T-helper 2 cell treated with Interferon-gamma antibody and Interleukin-4, amounts not matched to agents 5 μg/mL and 100 μg/mL, for 36 hours (primary cell): Measurements from ENCODE around the gene TSSK1B.
"Not testable (repeated sequence)": the region's sequence is repeated elsewhere in the genome, so short reads cannot be mapped to it uniquely, and the experiment has no call there.

ENCODE experiments used
- DNase-seq: peaks from one replicate; pipeline ENCODE4 v3.0.0; 2021; ENCODE audit warnings: low spot score
- H3K27ac Mint-ChIP-seq: one replicate; pipeline ENCODE4 v1.8.0; 2021; ENCODE audit warnings: mild to moderate bottlenecking, mixed read lengths
- H3K27me3 Mint-ChIP-seq: one replicate; pipeline ENCODE4 v1.8.0; 2021; ENCODE audit warnings: low read depth, mixed read lengths
- H3K36me3 Mint-ChIP-seq: one replicate; pipeline ENCODE4 v1.8.0; 2021; ENCODE audit warnings: low read depth, mixed read lengths
- H3K4me1 Mint-ChIP-seq: one replicate; pipeline ENCODE4 v1.8.0; 2021; ENCODE audit warnings: low read depth, mixed read lengths
- H3K4me3 Mint-ChIP-seq: one replicate; pipeline ENCODE4 v1.8.0; 2022; ENCODE audit warnings: mild to moderate bottlenecking, moderate library complexity, mixed read lengths
- H3K9me3 Mint-ChIP-seq: one replicate; pipeline ENCODE4 v1.8.0; 2021; ENCODE audit warnings: mixed read lengths

Gene TSSK1B

GRCh38 chr5:113434889-113435288 lies at the start of gene TSSK1B:
Gene TSSK1B (minus strand): TSS chr5:113434989. CDS start chr5:113434839, 150 bp downstream.
- H3K9me3 Mint-ChIP-seq = no peaks in the 10 kb centered on the region
- H3K27ac Mint-ChIP-seq = no peak within 1 kb of the TSS
- H3K36me3 Mint-ChIP-seq = no peaks in the 10 kb centered on the region
- H3K4me3 Mint-ChIP-seq = no peak within 1 kb of the TSS
- DNase-seq = no peak
- H3K4me1 Mint-ChIP-seq = no peaks in the 10 kb centered on the region
- peaks cover 12% of the 10 kb centered on the region for H3K27me3 Mint-ChIP-seq

- Mint-ChIP-seq H3K4me1 (no peaks in the 10 kb centered on the region), H3K9me3 (no peaks in the 10 kb centered on the region), H3K27ac (no peak overlapping the region), H3K4me3 (no peak overlapping the region), H3K27me3 (peaks cover 65% of the 10 kb centered on the region), H3K36me3 (no peaks in the 10 kb centered on the region)
- DNase-seq = no peak
Observed at GRCh38 chr5:113480243-113480642, 45.5 kb upstream of the TSSK1B start.

GRCh38 chr5:113478691-113479090 lies 43.9 kb upstream of the TSSK1B start:
- peaks cover 66% of the 10 kb centered on the region for H3K27me3 Mint-ChIP-seq
- H3K9me3 Mint-ChIP-seq = no peaks in the 10 kb centered on the region
- peaks cover 2% of the 10 kb centered on the region for H3K4me1 Mint-ChIP-seq
- H3K36me3 Mint-ChIP-seq = no peaks in the 10 kb centered on the region
- no peak for DNase-seq
- H3K4me3 Mint-ChIP-seq = no peak overlapping the region
- no peak overlapping the region for H3K27ac Mint-ChIP-seq

GRCh38 chr5:113474100-113474728 lies 39.4 kb upstream of the TSSK1B start:
- H3K9me3 Mint-ChIP-seq = no peaks in the 10 kb centered on the region
- peaks cover 46% of the 10 kb centered on the region for H3K27me3 Mint-ChIP-seq
- H3K27ac Mint-ChIP-seq = no peak overlapping the region
- no peak for DNase-seq
- H3K36me3 Mint-ChIP-seq = no peaks in the 10 kb centered on the region
- peaks cover 2% of the 10 kb centered on the region for H3K4me1 Mint-ChIP-seq
- H3K4me3 Mint-ChIP-seq = no peak overlapping the region

GRCh38 chr5:113463032-113463431 lies 28.2 kb upstream of the TSSK1B start:
- no peak for DNase-seq
- H3K27me3 Mint-ChIP-seq = peaks cover 16% of the 10 kb centered on the region
- H3K4me3 Mint-ChIP-seq = no peak overlapping the region
- no peak overlapping the region for H3K27ac Mint-ChIP-seq
- H3K36me3 Mint-ChIP-seq = no peaks in the 10 kb centered on the region
- no peaks in the 10 kb centered on the region for H3K9me3 Mint-ChIP-seq
- H3K4me1 Mint-ChIP-seq = no peaks in the 10 kb centered on the region

- not testable (repeated sequence) for DNase-seq, H3K4me3 Mint-ChIP-seq, H3K36me3 Mint-ChIP-seq, H3K4me1 Mint-ChIP-seq, H3K27me3 Mint-ChIP-seq, H3K9me3 Mint-ChIP-seq, H3K27ac Mint-ChIP-seq
Observed at GRCh38 chr5:113457106-113457505, 22.3 kb upstream of the TSSK1B start.

GRCh38 chr5:113452941-113453340 lies 18.2 kb upstream of the TSSK1B start:
- peaks cover 24% of the 10 kb centered on the region for H3K27me3 Mint-ChIP-seq
- H3K27ac Mint-ChIP-seq = no peak overlapping the region
- H3K36me3 Mint-ChIP-seq = no peaks in the 10 kb centered on the region
- peaks cover 2% of the 10 kb centered on the region for H3K4me1 Mint-ChIP-seq
- no peak for DNase-seq
- no peaks in the 10 kb centered on the region for H3K9me3 Mint-ChIP-seq
- H3K4me3 Mint-ChIP-seq = no peak overlapping the region

- Mint-ChIP-seq H3K36me3 (no peaks in the 10 kb centered on the region), H3K4me3 (no peak overlapping the region), H3K9me3 (no peaks in the 10 kb centered on the region), H3K4me1 (peaks cover 2% of the 10 kb centered on the region), H3K27ac (no peak overlapping the region), H3K27me3 (peaks cover 33% of the 10 kb centered on the region)
- DNase-seq = no peak
Observed at GRCh38 chr5:113451797-113452196, 17.0 kb upstream of the TSSK1B start.

GRCh38 chr5:113450929-113451328 lies 16.1 kb upstream of the TSSK1B start:
- H3K4me1 Mint-ChIP-seq = peaks cover 10% of the 10 kb centered on the region
- DNase-seq = no peak
- H3K27me3 Mint-ChIP-seq = peaks cover 34% of the 10 kb centered on the region
- no peaks in the 10 kb centered on the region for H3K36me3 Mint-ChIP-seq
- H3K27ac Mint-ChIP-seq = no peak overlapping the region
- no peaks in the 10 kb centered on the region for H3K9me3 Mint-ChIP-seq
- H3K4me3 Mint-ChIP-seq = no peak overlapping the region

GRCh38 chr5:113450462-113450861 lies 15.7 kb upstream of the TSSK1B start:
- Mint-ChIP-seq H3K4me1 (peaks cover 10% of the 10 kb centered on the region), H3K27me3 (peaks cover 37% of the 10 kb centered on the region), H3K9me3 (no peaks in the 10 kb centered on the region), H3K4me3 (no peak overlapping the region), H3K36me3 (no peaks in the 10 kb centered on the region), H3K27ac (no peak overlapping the region)
- no peak for DNase-seq

GRCh38 chr5:113448252-113448651 lies 13.5 kb upstream of the TSSK1B start:
- Mint-ChIP-seq H3K27ac (no peak overlapping the region), H3K4me1 (peaks cover 10% of the 10 kb centered on the region), H3K9me3 (no peaks in the 10 kb centered on the region), H3K4me3 (no peak overlapping the region), H3K36me3 (no peaks in the 10 kb centered on the region), H3K27me3 (peaks cover 45% of the 10 kb centered on the region)
- no peak for DNase-seq

GRCh38 chr5:113447498-113448050 lies 12.8 kb upstream of the TSSK1B start:
- peaks cover 47% of the 10 kb centered on the region for H3K27me3 Mint-ChIP-seq
- H3K36me3 Mint-ChIP-seq = no peaks in the 10 kb centered on the region
- no peak for DNase-seq

GRCh38 chr5:113446358-113446927 lies 11.7 kb upstream of the TSSK1B start:
- Mint-ChIP-seq H3K9me3 (no peaks in the 10 kb centered on the region), H3K27me3 (peaks cover 50% of the 10 kb centered on the region), H3K4me3 (no peak overlapping the region), H3K36me3 (no peaks in the 10 kb centered on the region), H3K27ac (no peak overlapping the region), H3K4me1 (peaks cover 10% of the 10 kb centered on the region)
- DNase-seq = no peak

More at GRCh38 chr5:113447498-113448050, 12.8 kb upstream of the TSSK1B start:
- no peak overlapping the region for H3K4me3 Mint-ChIP-seq
- H3K27ac Mint-ChIP-seq = no peak overlapping the region
- H3K9me3 Mint-ChIP-seq = no peaks in the 10 kb centered on the region
- peaks cover 10% of the 10 kb centered on the region for H3K4me1 Mint-ChIP-seq

GRCh38 chr5:113437111-113437510 lies 2.3 kb upstream of the TSSK1B start:
- no peaks in the 10 kb centered on the region for H3K36me3 Mint-ChIP-seq
- H3K9me3 Mint-ChIP-seq = no peaks in the 10 kb centered on the region
- H3K4me1 Mint-ChIP-seq = no peaks in the 10 kb centered on the region

More at GRCh38 chr5:113437111-113437510, 2.3 kb upstream of the TSSK1B start:
- Mint-ChIP-seq H3K27ac (no peak overlapping the region), H3K4me3 (no peak overlapping the region), H3K27me3 (peaks cover 24% of the 10 kb centered on the region)
- no peak for DNase-seq
